ENCODE measurements around the gene STK36.

DNA sequence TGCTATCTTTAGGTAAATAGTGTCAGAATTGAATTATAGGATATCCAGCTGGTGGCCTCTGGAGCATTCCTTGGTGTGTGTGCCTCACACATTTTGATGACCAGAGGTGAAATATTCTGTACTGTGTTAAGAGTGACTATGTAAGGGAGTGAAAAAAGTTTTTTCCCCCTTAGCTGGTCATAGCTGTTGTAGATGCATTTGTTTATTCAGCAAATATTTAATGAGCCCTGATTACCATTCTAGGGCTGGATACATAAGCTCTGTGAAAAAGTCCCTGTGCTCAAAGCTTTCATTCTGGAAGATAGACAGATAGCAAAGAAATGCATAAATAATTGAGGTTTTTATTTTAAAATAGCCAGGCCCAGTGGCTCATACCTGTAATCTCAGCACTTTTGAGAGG lies 49.6 kb downstream of the STK36 start:
- TF ChIP-seq POLR2AphosphoS5 (IDR thresholded peaks at IDR 0.05; ENCODE audit: low read depth, low read length) = no peak
- TF ChIP-seq SIN3A (IDR thresholded peaks at IDR 0.05; ENCODE audit: borderline replicate concordance, insufficient read depth, low read length) = no peak
- TF ChIP-seq TAF1 (IDR thresholded peaks at IDR 0.05; ENCODE audit: borderline replicate concordance, insufficient read depth, low read length) = no peak

Data from PFSK-1 (cell line).